ENCODE data around the gene TMEM208. TPM values are rescaled to one million over a fixed set of nuclear protein-coding genes. Genes with fewer than 3 reads are reported as not detected.

Gene TMEM208
- total and polyA plus RNA-seq, 9 donors: 17.5 to 27.1 (median 22.3) TPM

DNA sequence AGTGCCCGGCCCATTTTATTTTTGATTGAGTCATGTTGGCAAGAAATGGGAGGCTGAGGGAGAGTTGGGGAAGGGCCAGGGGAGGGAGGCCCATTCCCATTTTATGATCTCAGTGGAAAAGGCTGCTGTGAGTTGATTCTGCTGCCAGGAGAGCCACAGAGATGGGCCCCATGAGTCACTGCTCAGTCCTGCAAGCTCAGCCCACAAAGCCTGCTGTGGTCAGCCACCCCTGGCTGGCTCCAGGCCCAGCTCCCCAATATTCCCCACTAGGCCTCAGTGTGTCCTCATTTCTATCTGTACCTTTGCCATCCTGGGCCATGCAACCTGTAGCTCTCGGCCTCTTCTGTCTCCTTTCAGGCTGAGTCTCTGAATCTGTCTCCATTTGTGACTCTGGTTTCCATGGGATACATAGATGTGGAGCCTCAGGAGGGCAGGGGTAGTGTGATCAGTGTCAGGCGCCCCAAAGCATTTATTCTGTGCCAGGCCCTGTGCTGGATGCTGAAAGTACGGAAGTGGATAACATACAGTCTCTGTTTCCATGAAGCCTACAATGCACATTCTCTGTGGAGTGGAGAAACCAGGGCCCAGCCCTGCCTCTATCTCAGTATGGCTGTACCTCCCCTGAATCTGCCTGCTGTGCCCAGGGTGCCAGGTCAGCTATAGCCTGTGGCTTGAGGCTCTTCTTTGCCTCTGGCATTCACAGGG, 50.5 kb downstream of the TMEM208 start:
- H3K4me3 ChIP-seq (ENCODE audit: low read length): no peak overlapping the region
- H3K27me3 ChIP-seq (ENCODE audit: control insufficient read depth, insufficient read depth, low read length): no peaks in the 10 kb centered on the region
- peaks cover 25% of the 10 kb centered on the region for H3K4me1 ChIP-seq (ENCODE audit: control insufficient read depth, insufficient read depth, low read length)
- WGBS (ENCODE audit: insufficient coverage): 67% methylated on average over 2 of the region's 4 CpGs
- DNase-seq: peak; percentile 41
- no peak overlapping the region for H3K27ac ChIP-seq (ENCODE audit: low read length)
- peaks cover 14% of the 10 kb centered on the region for H3K36me3 ChIP-seq (ENCODE audit: control insufficient read depth, insufficient read depth, low read length)
- H3K9me3 ChIP-seq (replicated peaks; ENCODE audit: control insufficient read depth, low read depth, low read length): no peaks in the 10 kb centered on the region

DNA sequence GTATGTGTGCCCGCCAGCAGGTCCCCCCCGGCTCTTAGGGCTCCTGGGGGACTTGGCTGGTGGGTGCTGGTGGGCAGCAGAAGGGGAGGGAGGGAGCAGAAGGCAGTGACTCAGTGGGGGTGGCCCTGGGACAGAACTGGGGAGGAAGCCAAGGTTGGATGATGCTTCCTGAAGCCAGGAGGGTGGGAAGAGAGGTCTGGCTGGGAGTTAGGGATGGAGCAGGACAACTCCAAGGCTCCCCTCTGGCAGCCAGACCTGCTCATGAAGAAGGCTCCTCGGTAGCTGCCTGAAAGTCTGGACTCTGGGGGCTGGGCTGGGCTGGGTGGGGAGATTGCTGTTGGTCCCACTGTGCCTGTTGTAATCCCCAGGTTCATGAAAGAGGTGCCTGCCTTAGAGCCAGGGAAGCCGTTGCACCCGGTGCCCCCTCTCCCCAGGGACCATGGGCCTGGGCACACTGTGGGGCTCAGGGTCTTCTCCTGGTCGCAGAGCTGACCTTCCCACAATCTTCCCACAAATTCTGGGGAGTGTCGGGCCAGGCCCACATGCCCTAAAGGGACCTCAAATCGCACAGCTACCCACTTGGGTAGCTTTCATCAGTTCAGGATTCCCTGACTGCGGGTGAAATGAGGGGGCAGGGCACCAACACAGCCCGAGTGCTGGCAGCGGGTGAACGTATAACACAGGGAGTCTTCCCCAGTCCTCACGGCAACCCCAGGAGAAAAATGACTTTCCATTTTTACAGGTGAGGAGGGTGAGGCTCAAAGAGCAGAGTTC, 51.3 kb downstream of the TMEM208 start:
- Histone ChIP-seq H3K27ac (ENCODE audit: low read length) (no peak overlapping the region), H3K36me3 (ENCODE audit: control insufficient read depth, insufficient read depth, low read length) (peaks cover 21% of the 10 kb centered on the region), H3K9me3 (replicated peaks; ENCODE audit: control insufficient read depth, low read depth, low read length) (no peaks in the 10 kb centered on the region), H3K4me3 (ENCODE audit: low read length) (peak overlapping the region; percentile 45), H3K27me3 (ENCODE audit: control insufficient read depth, insufficient read depth, low read length) (no peaks in the 10 kb centered on the region), H3K4me1 (ENCODE audit: control insufficient read depth, insufficient read depth, low read length) (peaks cover 25% of the 10 kb centered on the region)
- peak; percentile 37 for DNase-seq
- 64% methylated on average over 10 of the region's 13 CpGs for WGBS (ENCODE audit: insufficient coverage)

Other genes with a start within 250 kb of the TMEM208 start
- 2.4 TPM for gene CES4A, start 238.5 kb upstream of the TMEM208 start, total RNA-seq
- gene CES4A, start 238.5 kb upstream of the TMEM208 start, polyA plus RNA-seq (ENCODE audit: insufficient read depth in 1 of 8, insufficient read length in 8 of 8, low replicate concordance in 1 of 8): 1 to 10 TPM; 1.5 to 5.3 (median 3.2) TPM
- 40.7 TPM for gene CBFB, start 198.0 kb upstream of the TMEM208 start, total RNA-seq
- gene CBFB, start 198.0 kb upstream of the TMEM208 start, polyA plus RNA-seq (ENCODE audit: insufficient read depth in 1 of 8, insufficient read length in 8 of 8, low replicate concordance in 1 of 8): 10 to 100 TPM; 31.6 to 70.3 (median 42.3) TPM
- gene PHAF1, start 117.2 kb upstream of the TMEM208 start, total RNA-seq: 12.9 TPM
- 10 to 100 TPM; 16.2 to 22.2 (median 18.1) TPM for gene PHAF1, start 117.2 kb upstream of the TMEM208 start, polyA plus RNA-seq (ENCODE audit: insufficient read depth in 1 of 8, insufficient read length in 8 of 8, low replicate concordance in 1 of 8)
- gene B3GNT9, start 76.1 kb upstream of the TMEM208 start, total RNA-seq: 15.6 TPM
- gene B3GNT9, start 76.1 kb upstream of the TMEM208 start, polyA plus RNA-seq (ENCODE audit: insufficient read depth in 1 of 8, insufficient read length in 8 of 8, low replicate concordance in 1 of 8): 10 to 100 TPM in 6 of 8 donors, 1 to 10 TPM in 2; 7.7 to 18.8 (median 12.3) TPM
- 4.7 TPM for gene TRADD, start 67.2 kb upstream of the TMEM208 start, total RNA-seq
- gene TRADD, start 67.2 kb upstream of the TMEM208 start, polyA plus RNA-seq (ENCODE audit: insufficient read depth in 1 of 8, insufficient read length in 8 of 8, low replicate concordance in 1 of 8): 1 to 10 TPM; 3.7 to 4.9 (median 4.2) TPM
- 2.1 TPM for gene FBXL8, start 67.2 kb upstream of the TMEM208 start, total RNA-seq
- 1 to 10 TPM; 1.2 to 3.1 (median 2.2) TPM for gene FBXL8, start 67.2 kb upstream of the TMEM208 start, polyA plus RNA-seq (ENCODE audit: insufficient read depth in 1 of 8, insufficient read length in 8 of 8, low replicate concordance in 1 of 8)
- gene HSF4, start 62.4 kb upstream of the TMEM208 start, total RNA-seq: 3.0 TPM
- gene HSF4, start 62.4 kb upstream of the TMEM208 start, polyA plus RNA-seq (ENCODE audit: insufficient read depth in 1 of 8, insufficient read length in 8 of 8, low replicate concordance in 1 of 8): 1 to 10 TPM; 2.1 to 4.7 (median 3.5) TPM
- gene NOL3, start 56.6 kb upstream of the TMEM208 start, total RNA-seq: 14.7 TPM
- 10 to 100 TPM; 18.4 to 44.7 (median 25.3) TPM for gene NOL3, start 56.6 kb upstream of the TMEM208 start, polyA plus RNA-seq (ENCODE audit: insufficient read depth in 1 of 8, insufficient read length in 8 of 8, low replicate concordance in 1 of 8)
- gene MATCAP1, start 43.2 kb upstream of the TMEM208 start, total RNA-seq: 8.6 TPM
- 10 to 100 TPM; 13.3 to 25.9 (median 21.1) TPM for gene MATCAP1, start 43.2 kb upstream of the TMEM208 start, polyA plus RNA-seq (ENCODE audit: insufficient read depth in 1 of 8, insufficient read length in 8 of 8, low replicate concordance in 1 of 8)
- gene EXOC3L1, start 37.0 kb upstream of the TMEM208 start, total RNA-seq: 7.6 TPM
- 10 to 100 TPM in 5 of 8 donors, 1 to 10 TPM in 3; 7.6 to 15.5 (median 11.5) TPM for gene EXOC3L1, start 37.0 kb upstream of the TMEM208 start, polyA plus RNA-seq (ENCODE audit: insufficient read depth in 1 of 8, insufficient read length in 8 of 8, low replicate concordance in 1 of 8)
- gene E2F4, start 35.0 kb upstream of the TMEM208 start, total RNA-seq: 28.1 TPM
- gene E2F4, start 35.0 kb upstream of the TMEM208 start, polyA plus RNA-seq (ENCODE audit: insufficient read depth in 1 of 8, insufficient read length in 8 of 8, low replicate concordance in 1 of 8): 10 to 100 TPM; 41.8 to 51.1 (median 46.7) TPM
- gene ELMO3, start 28.0 kb upstream of the TMEM208 start, total RNA-seq: 0.80 TPM
- 1 to 10 TPM in 6 of 8 donors, under 1 TPM in 2; 0.68 to 3.3 (median 1.4) TPM for gene ELMO3, start 28.0 kb upstream of the TMEM208 start, polyA plus RNA-seq (ENCODE audit: insufficient read depth in 1 of 8, insufficient read length in 8 of 8, low replicate concordance in 1 of 8)
- 9.7 TPM for gene FHOD1, start 20.4 kb downstream of the TMEM208 start, total RNA-seq
- gene FHOD1, start 20.4 kb downstream of the TMEM208 start, polyA plus RNA-seq (ENCODE audit: insufficient read depth in 1 of 8, insufficient read length in 8 of 8, low replicate concordance in 1 of 8): 10 to 100 TPM; 14.6 to 31.1 (median 21.8) TPM
- 0.40 TPM for gene SLC9A5, start 21.8 kb downstream of the TMEM208 start, total RNA-seq
- gene SLC9A5, start 21.8 kb downstream of the TMEM208 start, polyA plus RNA-seq (ENCODE audit: insufficient read depth in 1 of 8, insufficient read length in 8 of 8, low replicate concordance in 1 of 8): 1 to 10 TPM in 5 of 8 donors, under 1 TPM in 3; 0.71 to 1.8 (median 1.1) TPM
- 13.2 TPM for gene PLEKHG4, start 52.4 kb downstream of the TMEM208 start, total RNA-seq
- 10 to 100 TPM in 4 of 8 donors, 1 to 10 TPM in 4; 7.6 to 12.8 (median 10.1) TPM for gene PLEKHG4, start 52.4 kb downstream of the TMEM208 start, polyA plus RNA-seq (ENCODE audit: insufficient read depth in 1 of 8, insufficient read length in 8 of 8, low replicate concordance in 1 of 8)
- 0.04 TPM for gene KCTD19, start 99.6 kb downstream of the TMEM208 start, total RNA-seq
- under 1 TPM; 0.09 to 0.44 (median 0.24) TPM for gene KCTD19, start 99.6 kb downstream of the TMEM208 start, polyA plus RNA-seq (ENCODE audit: insufficient read depth in 1 of 8, insufficient read length in 8 of 8, low replicate concordance in 1 of 8)
- 0.22 TPM for gene LRRC36, start 99.7 kb downstream of the TMEM208 start, total RNA-seq
- gene LRRC36, start 99.7 kb downstream of the TMEM208 start, polyA plus RNA-seq (ENCODE audit: insufficient read depth in 1 of 8, insufficient read length in 8 of 8, low replicate concordance in 1 of 8): 1 to 10 TPM in 1 of 8 donors, under 1 TPM in 6, not detected in 1; 0.21 to 2.4 (median 0.42) TPM
- gene TPPP3, start 166.4 kb downstream of the TMEM208 start, total RNA-seq: 230 TPM
- 100 to 1,000 TPM; 387 to 805 (median 592) TPM for gene TPPP3, start 166.4 kb downstream of the TMEM208 start, polyA plus RNA-seq (ENCODE audit: insufficient read depth in 1 of 8, insufficient read length in 8 of 8, low replicate concordance in 1 of 8)
- 20.4 TPM for gene ZDHHC1, start 189.3 kb downstream of the TMEM208 start, total RNA-seq
- gene ZDHHC1, start 189.3 kb downstream of the TMEM208 start, polyA plus RNA-seq (ENCODE audit: insufficient read depth in 1 of 8, insufficient read length in 8 of 8, low replicate concordance in 1 of 8): 10 to 100 TPM; 19.7 to 42.4 (median 26.0) TPM
- gene HSD11B2, start 204.0 kb downstream of the TMEM208 start, total RNA-seq: 5.3 TPM
- 10 to 100 TPM in 1 of 8 donors, 1 to 10 TPM in 7; 3.7 to 14.5 (median 7.9) TPM for gene HSD11B2, start 204.0 kb downstream of the TMEM208 start, polyA plus RNA-seq (ENCODE audit: insufficient read depth in 1 of 8, insufficient read length in 8 of 8, low replicate concordance in 1 of 8)